ENCODE data around the gene ASB11.

DNA sequence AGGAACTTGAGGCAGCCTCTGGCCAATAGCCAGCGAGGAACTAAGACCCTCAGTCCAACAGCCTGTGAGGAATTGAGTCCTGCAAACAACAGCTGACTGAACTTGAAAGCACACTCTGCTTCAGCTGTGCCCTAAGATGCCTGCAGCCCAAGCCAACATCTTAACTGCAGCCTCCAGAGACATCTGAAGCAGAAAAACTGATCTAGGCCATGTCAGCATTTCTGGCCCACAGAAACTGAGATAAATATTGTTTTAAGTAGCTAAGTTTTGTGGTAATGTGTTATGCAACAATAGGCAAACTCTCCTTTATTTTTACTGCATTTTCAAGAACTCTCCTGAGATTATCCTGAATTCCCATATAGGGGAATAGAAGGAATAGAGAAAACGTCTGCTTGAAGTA is 44.3 kb upstream of the ASB11 start:
- TF ChIP-seq, protein P1, sequence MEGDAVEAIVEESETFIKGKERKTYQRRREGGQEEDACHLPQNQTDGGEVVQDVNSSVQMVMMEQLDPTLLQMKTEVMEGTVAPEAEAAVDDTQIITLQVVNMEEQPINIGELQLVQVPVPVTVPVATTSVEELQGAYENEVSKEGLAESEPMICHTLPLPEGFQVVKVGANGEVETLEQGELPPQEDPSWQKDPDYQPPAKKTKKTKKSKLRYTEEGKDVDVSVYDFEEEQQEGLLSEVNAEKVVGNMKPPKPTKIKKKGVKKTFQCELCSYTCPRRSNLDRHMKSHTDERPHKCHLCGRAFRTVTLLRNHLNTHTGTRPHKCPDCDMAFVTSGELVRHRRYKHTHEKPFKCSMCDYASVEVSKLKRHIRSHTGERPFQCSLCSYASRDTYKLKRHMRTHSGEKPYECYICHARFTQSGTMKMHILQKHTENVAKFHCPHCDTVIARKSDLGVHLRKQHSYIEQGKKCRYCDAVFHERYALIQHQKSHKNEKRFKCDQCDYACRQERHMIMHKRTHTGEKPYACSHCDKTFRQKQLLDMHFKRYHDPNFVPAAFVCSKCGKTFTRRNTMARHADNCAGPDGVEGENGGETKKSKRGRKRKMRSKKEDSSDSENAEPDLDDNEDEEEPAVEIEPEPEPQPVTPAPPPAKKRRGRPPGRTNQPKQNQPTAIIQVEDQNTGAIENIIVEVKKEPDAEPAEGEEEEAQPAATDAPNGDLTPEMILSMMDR (conservative IDR thresholded peaks at IDR 0.05; ENCODE audit: low read depth, low read length), result no peak
- TF ChIP-seq EZH2 (IDR thresholded peaks at IDR 0.05; ENCODE audit: low read length, unreplicated experiment), result no peak
